AG04450 (cell line): ENCODE results near the gene AQP7. TPM values are rescaled to one million over a fixed set of nuclear protein-coding genes. Genes with fewer than 3 reads are reported as not detected.
A peak's percentile ranks its signal among the peaks of the same experiment; 100 is the strongest.

Experiments
- CTCF ChIA-PET: fragments of 300-600, 350-600 bp; formaldehyde crosslinking; extraction: SDS; loops from one replicate; lab custom pipeline; 2022; ENCODE audit warnings: antibody characterized with exemption, inconsistent platforms; lab: Charles Lee
- POLR2A ChIA-PET: fragments of 350-600 bp; formaldehyde crosslinking; extraction: SDS; loops from one replicate; lab custom pipeline; 2021; ENCODE audit warnings: antibody characterized with exemption, inconsistent platforms; lab: Yijun Ruan, JAX
- DNase-seq: peaks from one replicate; pipeline ENCODE4 v3.0.0-alpha.2; 2011; ENCODE audit warnings: low read depth, low spot score
- H3K27ac ChIP-seq: one replicate; pipeline ENCODE4 v1.5.1; 2012; ENCODE audit warnings: low read depth, low read length, control low read depth
- H3K27me3 ChIP-seq: one replicate; pipeline ENCODE4 v1.6.0; 2012; ENCODE audit warnings: low read length; ENCODE audit not compliant: control insufficient read depth, insufficient read depth
- H3K4me3 ChIP-seq: 2 replicates; pipeline ENCODE4 v1.5.1; 2011; ENCODE audit warnings: mild to moderate bottlenecking, low read depth, low read length, control low read depth
- H3K9me3 ChIP-seq: 2 replicates; pipeline ENCODE4 v1.5.1; 2012; ENCODE audit warnings: low read length; ENCODE audit not compliant: control insufficient read depth, insufficient read depth
- CTCF ChIP-seq: IDR thresholded peaks from 2 replicates; pipeline ENCODE4 v1.5.1; 2011; ENCODE audit warnings: low read depth, low read length, control low read depth, inconsistent platforms
- polyA plus RNA-seq: library from polyadenylated mRNA; depleted of rRNA; stranded (reverse); fragments of >200 nt; gene quantifications from 2 replicates; pipeline ENCODE4 v1.2.3, GENCODE V29; 2011

AQP7 gene
- polyA plus RNA-seq, 1 experiment: 0.11 TPM

GRCh38 chr9:33418090-33418489, 15.7 kb upstream of the AQP7 start:
- no peak for DNase-seq
- no peak overlapping the region for H3K27ac ChIP-seq
- POLR2A ChIA-PET: no interaction called here
- no peaks in the 10 kb centered on the region; the same call in 1 of the 2 replicates for H3K9me3 ChIP-seq
- H3K27me3 ChIP-seq: peaks cover 23% of the 10 kb centered on the region
- no peak for TF ChIP-seq CTCF
- CTCF ChIA-PET: interaction anchor here (0.6 to 4.3 kb wide), 4 partner anchors 35 to 304 kb away, joined by 3 to 36 read pairs (median 5); no protein-coding TSS in a partner anchor
- H3K4me3 ChIP-seq: no peak overlapping the region

- H3K27ac ChIP-seq: no peak overlapping the region
- ChIA-PET CTCF (interaction anchor here (1.5 to 4.9 kb wide), 4 partner anchors 13 to 130 kb away, joined by 5 to 36 read pairs (median 32); partner anchors contain the start of gene AQP7), POLR2A (no interaction called here)
- peaks cover 23% of the 10 kb centered on the region for H3K27me3 ChIP-seq
- H3K4me3 ChIP-seq: no peak overlapping the region
- no peak for TF ChIP-seq CTCF
- no peaks in the 10 kb centered on the region; the same call in 1 of the 2 replicates for H3K9me3 ChIP-seq
- DNase-seq: no peak
These were observed 14.6 kb upstream of the AQP7 start for GRCh38 chr9:33416996-33417395.

- H3K27me3 ChIP-seq: peaks cover 18% of the 10 kb centered on the region
- DNase-seq: no peak
- no peak overlapping the region for H3K4me3 ChIP-seq
- ChIA-PET CTCF (interaction anchor here (0.7 to 4.9 kb wide), 16 partner anchors 8 to 128 kb away, joined by 3 to 36 read pairs (median 4); partner anchors contain the start of genes AQP3 and AQP7), POLR2A (interaction anchor here (0.5 to 1.0 kb wide), 2 partner anchors 100 to 126 kb away, joined by 3 to 5 read pairs; no protein-coding TSS in a partner anchor)
- H3K27ac ChIP-seq: no peak overlapping the region
- TF ChIP-seq CTCF: peak; percentile 74
- H3K9me3 ChIP-seq: no peaks in the 10 kb centered on the region; the same call in 1 of the 2 replicates
These were observed 13.2 kb upstream of the AQP7 start for GRCh38 chr9:33415501-33416038.

- TF ChIP-seq CTCF: no peak
- CTCF ChIA-PET: interaction anchor here (0.6 to 4.9 kb wide), 17 partner anchors 8 to 1016 kb away, joined by 3 to 36 read pairs (median 4); partner anchors contain the start of genes AQP3 and AQP7
These were observed 12.6 kb upstream of the AQP7 start for GRCh38 chr9:33414889-33415500.

More at GRCh38 chr9:33414889-33415500, 12.6 kb upstream of the AQP7 start:
- no peak for DNase-seq
- H3K9me3 ChIP-seq: no peaks in the 10 kb centered on the region; the same call in 1 of the 2 replicates
- no peak overlapping the region for H3K27ac ChIP-seq
- POLR2A ChIA-PET: interaction anchor here (1.0 kb wide), 1 partner anchor 125 kb away, joined by 3 read pairs; no protein-coding TSS in a partner anchor
- peaks cover 13% of the 10 kb centered on the region for H3K27me3 ChIP-seq
- no peak overlapping the region for H3K4me3 ChIP-seq
